Inflammatory macrophage (primary cell): Measurements from ENCODE around the gene CADM2.
"Not testable (repeated sequence)": the region's sequence is repeated elsewhere in the genome, so short reads cannot be mapped to it uniquely, and the experiment has no call there.

Source experiments
- DNase-seq, 2 donors: peaks; one replicate each; pipeline ENCODE4 v3.0.0-alpha.2; 2020 to 2022

The CADM2 gene

DNA sequence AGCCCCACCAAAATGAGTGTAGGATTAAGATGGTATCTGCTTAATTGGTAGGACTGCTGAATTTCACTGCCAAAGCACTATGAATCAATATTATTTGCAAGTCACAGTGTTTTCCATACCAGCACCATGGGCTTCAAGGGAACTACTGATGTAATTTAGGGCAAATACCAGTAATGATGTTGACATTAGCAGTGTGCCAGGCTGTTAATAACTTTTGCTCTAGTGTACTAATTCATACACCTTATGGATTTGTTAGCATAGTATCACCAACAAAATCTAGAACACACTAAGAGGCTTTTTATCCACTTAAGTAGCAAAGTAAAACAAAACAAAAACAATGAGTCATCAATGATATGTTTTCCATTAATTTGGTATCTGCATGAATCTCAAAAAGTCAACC lies 888.2 kb downstream of the CADM2 start:
- no peak for DNase-seq

DNA sequence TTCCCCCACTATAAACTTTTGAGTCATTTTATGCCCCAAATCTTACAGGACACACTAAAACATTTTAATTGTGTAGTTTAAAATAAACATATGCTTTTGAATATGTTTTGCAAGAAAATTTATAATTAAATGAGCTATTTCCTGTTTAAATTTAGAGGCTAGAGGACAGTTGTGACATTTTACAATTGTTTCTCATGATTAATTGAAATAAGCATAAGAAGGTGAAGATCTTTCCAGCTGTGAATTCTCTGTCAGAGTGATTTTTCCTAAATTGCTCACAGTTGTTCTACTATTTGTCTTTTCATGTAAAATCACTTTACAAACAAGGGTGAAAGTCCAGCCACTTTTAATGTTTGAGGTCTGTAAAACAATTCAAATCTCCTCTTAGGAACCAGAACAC lies 892.3 kb downstream of the CADM2 start:
- DNase-seq: no peak

DNA sequence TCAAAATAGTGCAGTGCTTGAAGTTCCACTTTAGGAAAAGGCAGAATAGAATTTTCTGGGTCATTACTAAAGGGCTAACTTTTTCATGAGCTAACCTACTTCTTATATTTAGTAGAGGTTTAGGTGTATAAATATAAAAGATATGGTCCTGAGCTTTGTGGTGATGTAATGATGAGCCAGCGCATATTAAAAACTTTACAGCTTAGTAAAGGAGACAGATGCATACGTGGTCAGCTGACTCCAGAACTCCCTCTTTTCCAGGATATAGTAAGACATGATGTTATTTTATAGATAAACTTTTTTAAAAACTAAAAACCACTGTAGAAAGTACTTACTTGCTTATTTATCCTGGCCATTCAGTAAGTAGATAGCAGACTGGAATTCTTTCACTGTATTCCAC lies 895.0 kb downstream of the CADM2 start:
- no peak for DNase-seq

DNA sequence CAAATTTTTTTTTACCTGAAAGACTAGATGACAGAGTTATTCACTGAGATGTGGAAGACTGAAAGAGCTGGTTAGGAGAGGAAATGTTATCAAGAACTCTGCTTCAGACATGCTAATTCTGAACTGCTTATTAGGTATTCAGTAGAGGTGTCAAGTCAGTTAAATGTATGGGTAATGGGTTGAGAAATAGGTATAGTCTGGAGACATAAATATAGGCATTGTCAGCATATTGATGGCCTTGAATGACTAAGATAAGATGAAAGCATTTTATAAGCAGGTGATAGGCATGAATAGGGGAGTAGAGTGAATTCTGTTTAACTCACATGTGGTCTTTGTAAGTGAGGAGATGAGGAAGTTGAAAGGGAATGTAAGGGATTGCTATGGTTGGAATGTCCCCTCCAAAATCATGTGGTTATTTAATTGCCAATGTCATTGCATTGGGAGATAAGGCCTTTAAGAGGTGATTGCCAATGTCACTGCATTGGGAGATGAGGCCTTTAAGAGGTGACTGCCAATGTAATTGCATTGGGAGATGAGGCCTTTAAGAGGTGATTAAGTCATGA lies 904.2 kb downstream of the CADM2 start:
- no peak for DNase-seq

DNA sequence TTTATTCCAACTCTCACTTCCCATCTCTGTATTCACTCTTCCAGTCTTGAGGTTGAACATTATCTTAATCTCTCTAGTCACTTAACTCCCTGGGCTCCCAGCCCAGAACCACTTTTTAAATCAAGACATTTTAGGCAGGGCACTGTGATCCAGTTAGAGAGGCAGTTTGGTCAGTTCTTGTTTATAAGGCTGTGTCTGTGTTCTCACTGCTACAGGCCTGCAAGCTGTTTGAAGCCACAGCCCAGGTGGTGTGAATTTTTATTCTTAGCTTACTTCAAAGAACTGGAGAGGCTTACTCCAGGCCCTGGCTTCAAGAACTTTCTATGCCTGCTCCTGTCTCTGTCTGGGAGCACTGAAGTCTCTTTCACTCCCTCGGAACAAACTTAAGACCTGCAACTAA lies 906.1 kb downstream of the CADM2 start:
- DNase-seq: no peak

DNA sequence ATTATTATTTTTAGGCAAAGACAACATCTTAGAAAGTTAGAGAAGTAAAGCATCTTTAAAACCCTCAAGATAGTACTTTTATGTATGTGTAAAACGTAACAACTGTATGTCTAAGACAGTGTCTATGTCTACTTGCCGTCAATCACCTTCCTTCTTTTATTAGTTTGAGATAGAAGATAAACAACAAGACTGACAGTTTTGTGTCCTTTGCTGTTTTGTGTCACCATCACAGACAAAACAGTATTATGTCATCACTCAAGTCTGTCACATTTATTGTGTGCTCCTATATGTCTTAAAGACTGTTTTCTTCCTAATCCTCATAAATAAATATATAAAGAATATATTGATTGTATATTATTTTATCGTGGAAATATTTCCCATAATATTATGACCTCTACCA lies 908.3 kb downstream of the CADM2 start:
- no peak for DNase-seq

DNA sequence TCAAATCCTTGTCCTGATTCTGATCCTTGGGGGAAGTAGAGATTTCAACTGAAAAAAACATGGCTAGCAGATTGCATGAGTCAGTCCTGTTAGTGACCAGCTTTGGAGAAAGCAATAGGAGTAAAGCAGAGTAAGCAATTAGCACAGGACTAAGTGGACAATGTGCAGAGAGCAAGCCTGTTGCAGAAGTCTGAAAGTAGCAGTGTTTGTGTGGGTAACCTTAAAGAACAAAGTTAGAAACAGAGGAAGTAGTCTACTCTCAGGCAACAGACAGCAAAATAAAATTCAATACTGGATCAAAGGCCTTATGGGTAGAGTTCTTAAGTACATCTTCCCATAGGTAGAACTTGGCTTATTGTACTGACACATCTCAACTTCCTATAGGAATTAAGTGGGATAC lies 916.8 kb downstream of the CADM2 start:
- DNase-seq: no peak

DNA sequence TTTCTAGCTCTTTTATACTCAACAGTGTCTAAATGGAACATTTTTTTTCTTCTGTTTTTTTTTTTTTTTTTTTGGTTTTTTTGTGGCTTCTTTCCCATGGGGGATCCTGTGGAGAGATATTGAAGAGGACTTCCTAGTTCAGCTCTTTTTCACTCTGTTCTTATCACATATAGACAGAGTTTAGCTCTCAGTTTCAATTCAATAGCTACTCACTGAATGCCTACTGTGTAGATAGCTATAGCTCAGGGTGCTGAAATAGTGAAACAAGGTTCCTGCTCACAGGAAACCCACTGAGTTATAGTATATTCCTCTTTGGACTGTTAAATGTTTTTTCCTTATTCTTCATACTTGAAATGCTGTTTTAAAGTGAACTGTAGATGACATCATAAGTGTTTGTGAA lies 918.8 kb downstream of the CADM2 start:
- DNase-seq: no peak

DNA sequence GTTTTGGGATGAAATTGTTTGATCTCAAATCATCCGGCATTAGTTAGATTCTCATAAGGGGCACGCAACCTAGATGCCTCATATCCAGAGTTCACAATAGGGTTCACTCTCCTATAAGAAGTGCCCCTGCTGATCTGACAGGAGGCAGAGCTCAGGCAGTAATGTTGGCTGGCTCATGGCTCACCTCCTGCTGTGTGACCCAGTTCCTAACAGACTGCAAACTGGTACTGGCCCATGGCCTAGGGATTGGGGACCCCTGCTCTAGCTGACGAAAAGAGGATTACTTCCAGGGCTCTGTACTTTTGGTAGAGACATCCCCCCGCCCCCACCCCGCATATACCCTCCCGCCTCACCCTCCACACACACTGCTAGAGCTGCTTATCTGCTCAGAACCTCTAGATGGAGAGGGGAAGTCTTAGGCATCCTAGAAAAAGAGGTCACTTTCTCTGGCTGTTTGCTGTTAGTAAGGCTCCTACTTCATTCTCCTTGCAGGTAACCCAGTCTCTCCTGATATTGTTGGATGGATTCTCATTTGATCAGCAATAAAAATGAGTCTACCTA lies 923.1 kb downstream of the CADM2 start:
- DNase-seq: no peak

DNA sequence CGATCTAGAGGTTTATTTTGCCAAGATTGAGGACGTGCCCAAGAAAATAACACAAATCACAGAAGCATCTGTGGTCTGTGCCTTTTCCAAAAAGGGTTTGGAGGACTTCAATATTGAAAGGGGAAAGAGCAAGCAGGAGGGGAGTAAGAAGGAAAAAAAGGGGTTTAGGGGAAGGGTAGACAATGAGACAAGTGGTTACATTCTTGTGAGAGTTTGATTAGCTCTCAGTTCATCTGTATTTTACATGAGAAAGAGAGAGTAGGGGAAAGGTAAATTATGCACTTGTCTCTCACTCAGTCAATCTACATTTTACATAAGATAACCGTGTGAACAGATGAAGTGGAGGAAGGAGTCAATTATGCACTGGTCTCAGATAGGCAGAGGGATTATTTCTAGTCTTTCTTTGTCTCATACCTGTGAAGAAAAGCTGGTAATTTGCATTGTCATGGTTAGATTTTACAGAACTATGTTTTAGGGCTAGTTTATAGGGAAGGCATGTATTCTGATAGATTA lies 931.3 kb downstream of the CADM2 start:
- DNase-seq: no peak

DNA sequence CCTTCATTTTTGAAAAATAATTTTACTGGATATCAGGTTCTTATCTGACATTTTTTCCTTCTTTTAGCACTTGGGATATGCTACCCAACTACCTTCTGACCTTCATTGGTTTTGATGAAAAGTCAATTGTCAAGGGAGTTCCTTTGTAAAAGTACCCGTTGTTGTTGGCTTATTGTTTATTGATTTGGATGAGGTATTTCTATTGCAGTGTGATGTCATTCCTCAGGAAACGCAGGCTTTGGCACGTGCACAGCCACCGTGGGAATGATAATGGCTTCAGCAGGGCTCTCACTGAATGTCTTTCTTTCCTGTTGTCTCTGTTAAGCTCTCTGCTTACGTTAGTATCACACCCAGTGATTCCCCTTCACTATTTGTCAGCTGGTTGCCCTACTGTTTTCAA lies 944.6 kb downstream of the CADM2 start:
- DNase-seq: no peak

DNA sequence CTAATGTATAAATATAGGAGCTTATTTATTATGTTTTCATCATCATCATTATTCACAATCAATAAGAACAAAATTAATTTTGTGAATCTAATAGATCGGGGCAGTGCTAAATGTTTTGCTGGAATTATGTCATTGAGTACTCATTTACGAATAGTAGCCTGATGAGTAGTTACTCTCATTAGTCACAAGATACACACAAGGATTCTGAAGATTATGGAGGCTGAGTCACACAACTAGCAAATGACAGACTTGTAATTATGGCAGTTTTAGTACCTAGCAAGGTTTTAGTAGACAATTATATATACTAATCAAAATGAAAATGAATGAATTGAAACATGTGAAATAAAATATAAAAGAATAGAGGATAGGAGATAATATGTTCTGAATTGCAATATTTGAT lies 954.2 kb downstream of the CADM2 start:
- DNase-seq: no peak

DNA sequence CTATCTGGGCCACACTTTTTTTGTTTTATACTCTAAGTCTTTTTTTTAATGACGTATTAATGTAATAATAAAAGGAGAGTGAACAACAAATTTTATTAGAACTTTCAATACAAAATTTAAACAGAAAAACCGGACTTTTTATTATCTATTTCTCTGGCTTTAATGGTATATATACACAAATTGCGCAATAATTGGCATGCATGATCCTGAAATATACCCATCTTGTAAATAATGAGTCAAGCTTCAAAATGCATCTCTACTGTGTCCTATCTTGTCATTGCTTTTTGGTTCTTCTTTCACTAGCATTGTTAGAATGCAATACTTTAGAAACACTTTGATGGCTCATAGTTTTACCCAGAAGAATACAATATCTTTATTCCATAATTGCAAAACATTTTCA lies 963.6 kb downstream of the CADM2 start:
- no peak for DNase-seq

DNA sequence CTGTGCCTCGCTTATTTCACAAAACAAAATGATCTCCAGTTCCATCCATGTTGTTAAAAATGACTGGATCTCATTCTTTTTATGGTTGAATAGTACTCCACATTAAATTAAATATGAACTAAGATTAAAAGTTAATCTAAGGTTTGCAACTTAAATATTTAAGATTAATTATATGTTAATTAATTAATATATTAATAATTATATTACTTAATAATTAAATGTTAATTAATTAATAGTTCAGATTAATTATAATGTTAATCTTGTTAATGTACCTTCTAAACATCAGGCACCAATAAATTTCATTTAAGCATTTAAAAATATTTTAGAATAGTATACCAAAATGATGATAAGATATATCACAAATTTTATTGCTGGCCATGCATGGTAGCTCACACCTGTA lies 971.9 kb downstream of the CADM2 start:
- no peak for DNase-seq

DNA sequence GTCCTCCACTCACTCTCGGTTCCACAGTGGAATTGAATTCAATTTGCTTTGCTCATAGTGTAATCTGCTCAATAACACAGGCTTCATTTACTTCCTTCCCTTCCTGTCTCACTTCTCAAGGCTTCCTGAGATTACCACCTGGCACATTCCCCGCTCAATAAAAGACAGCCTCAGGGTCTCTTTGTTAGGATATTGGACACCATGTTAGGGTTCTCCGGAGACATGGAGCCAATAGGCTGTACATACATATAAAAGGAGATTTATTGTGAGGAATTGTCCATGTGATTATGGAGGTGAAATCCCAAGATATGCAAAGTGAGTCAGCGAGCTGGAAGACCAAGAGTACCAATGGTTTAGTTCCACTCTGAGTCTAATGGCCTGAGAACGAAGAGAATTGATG lies 974.5 kb downstream of the CADM2 start:
- no peak for DNase-seq

DNA sequence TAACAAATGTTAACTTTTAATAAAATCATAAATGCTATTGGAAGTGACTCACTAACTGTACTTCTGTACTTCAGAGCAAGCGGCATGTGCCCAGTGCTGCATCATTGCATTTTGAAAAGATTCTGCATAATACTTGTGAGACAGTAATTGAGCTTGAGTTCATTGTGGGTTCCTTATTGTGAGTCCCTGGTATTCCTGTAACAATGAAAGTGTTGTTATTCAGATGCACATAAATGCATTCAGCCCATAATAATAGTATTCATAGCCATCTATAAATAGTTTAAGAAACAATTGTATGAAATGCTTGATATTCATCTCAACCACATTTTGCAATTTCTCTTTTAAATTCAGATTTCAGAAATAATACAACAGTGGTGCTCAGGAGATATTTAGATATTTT lies 976.4 kb downstream of the CADM2 start:
- no peak for DNase-seq

DNA sequence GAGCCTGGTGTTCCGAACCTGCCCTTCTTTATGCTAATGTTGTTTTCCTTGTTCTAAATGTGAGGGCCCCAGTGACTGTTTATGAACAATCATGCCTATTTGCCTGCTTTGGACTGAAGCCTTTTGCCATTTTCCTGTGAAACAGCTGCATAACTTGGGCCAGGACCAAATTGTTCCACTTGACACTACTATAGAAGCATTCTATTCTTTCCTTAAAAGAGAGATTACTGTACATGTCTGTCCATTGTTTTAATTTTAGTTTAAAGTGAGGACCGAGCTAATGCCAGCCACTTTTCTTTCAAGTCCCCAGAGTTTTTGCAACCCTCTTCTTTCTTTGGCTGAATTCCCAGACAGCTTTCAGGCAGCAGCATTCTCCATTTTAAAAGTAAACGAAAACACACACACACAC lies 980.3 kb downstream of the CADM2 start:
- DNase-seq: no peak

DNA sequence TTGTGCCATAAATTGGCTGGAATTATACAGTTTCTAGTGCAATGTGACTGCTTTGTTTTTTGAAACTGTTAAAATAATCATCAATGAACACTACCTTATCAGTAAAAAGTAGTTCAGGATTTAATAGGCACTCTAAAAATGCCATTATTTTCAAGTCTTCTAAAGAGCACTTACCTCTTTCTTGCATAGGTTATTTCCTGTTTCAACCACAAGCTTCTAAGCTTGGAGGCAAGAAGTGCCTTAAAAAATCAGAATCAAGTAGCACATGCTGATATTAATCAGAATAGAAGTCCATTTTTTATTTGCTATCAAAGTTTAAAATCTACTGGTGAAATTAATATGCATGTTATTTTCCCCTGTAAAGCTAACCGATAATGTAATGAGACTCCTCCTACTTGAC lies 991.6 kb downstream of the CADM2 start:
- DNase-seq: no peak

DNA sequence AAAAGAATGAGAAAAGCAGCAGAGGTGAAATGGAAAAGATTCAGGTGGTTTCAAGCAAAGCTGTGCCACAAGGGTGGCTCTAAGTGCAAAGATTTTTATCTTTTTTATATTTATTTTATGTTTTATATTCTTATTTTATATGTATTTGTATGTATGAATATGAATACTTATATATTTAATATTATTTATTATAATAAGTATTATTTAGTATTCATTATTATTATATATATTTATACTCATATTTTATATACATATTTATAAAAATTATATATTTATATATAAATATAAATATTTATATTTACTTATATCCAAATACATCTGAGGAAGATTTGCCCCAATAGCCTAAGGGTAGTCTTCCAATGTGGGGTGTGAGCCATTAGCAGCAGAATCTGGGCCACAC lies 1002.0 kb downstream of the CADM2 start:
- DNase-seq: no peak

DNA sequence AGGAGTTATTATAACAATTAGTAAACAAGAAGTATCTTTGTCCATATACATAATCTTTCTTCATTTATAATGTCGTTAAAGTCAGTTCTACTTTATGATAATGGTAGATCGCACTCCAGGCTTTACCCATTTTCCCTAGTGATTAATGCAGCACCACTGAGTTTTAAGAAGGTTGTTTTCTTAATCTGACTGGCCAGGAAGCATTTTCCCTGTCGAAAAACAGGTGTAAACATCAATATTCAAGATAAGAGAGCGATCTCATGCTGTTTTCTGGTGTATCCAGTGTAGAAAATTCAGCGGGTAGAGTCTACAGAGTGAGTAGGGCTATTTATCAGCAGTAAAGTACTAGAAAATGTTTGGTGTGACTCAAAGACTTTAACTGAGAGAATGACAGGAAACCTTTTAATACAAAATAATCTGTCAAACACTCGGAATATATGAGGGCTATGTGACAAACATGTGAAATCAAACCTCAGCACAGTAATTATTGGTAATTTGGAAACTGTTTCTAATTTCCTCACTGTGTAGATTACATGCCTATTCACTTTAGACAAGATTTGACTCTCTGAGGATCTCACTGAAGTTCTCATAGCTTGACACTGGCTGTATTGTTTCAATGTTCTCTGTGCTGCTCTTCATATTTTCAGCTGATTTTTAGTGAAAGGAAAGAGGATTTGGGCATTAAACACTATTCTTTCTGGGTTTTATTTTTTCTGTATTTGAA lies 1019.0 kb downstream of the CADM2 start:
- DNase-seq: no peak

DNA sequence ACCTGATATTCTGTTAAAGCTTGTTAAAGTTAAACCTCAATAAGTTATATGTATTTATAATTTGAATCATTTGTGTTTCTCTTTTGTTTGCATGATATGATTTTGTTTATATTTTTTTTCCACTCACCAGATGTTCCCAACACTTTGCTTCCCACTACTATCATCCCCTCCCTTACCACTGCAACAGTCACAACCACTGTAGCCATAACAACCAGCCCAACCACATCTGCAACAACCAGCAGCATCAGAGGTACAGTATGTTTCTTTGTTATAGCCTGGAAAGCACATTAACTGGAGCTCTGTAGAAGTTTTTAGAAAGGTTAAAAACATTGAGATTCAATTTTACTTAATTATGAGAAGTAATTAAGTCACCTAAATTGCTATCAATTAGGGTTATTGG lies 1020.2 kb downstream of the CADM2 start:
- no peak for DNase-seq

DNA sequence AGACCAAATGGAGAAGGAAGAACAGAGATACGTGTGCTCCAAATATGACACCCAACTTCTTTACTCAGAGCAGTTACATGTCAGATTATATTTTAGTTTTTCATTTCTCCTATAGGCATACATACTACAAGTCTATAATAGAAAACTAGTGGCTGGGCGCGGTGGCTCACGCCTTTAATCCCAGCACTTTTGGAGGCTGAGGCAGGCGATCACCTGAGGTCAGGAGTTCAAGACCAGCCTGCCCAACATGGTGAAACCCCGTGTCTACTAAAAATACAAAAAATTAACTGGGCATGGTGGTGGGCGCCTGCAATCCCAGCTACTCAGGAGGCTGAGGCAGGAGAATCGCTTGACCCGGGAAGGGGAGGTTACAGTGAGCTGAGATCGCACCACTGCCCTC lies 1030.8 kb downstream of the CADM2 start:
- not testable (repeated sequence) for DNase-seq

DNA sequence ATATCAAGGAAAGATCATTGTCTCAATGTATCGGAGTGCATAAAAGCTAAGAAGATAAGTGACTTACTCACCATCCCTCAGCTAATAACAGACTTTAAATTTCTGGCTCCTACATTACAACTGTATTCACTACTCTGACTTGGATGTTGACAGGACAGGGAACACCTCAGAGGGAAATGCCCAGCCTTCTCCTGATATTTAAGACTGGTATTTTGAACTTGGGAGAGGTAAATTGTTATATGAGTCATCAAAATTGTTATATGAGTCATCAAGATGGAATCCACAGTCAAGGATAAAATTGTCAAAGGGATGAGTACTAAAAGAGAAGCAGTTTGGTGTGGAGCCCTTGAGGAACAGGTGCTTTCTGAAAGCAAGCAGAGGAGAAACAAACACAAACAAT lies 1070.8 kb downstream of the CADM2 start:
- DNase-seq: no peak

DNA sequence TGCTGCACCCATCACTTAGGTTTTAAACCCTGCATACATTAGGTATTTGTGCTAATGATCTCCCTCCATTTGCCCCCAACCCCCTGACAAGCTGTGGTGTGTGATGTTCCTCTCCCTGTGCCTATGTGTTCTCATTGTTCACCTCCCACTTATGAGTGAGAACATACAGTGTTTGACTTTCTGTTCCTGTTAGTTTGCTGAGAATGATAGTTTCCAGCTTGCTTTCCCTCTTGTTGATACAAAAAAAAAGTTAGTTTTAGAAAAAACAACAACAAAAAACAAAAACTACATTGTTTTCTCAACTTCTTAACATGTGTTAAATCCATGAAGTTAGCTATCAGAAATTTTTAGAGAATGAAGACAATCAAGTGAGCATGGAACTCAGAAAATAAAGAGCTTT lies 1079.1 kb downstream of the CADM2 start:
- DNase-seq: no peak
